ENCODE data around the gene ADGRG3.
A peak's percentile ranks its signal among the peaks of the same experiment; 100 is the strongest.

The ADGRG3 gene

GRCh38 chr16:57636184-57636583 lies 31.9 kb upstream of the ADGRG3 start:
- H3K4me3 Mint-ChIP-seq: no peak overlapping the region
- no peak for TF ChIP-seq CTCF (IDR thresholded peaks at IDR 0.05; ENCODE audit: unreplicated experiment in 3 of 3)
- H3K4me1 Mint-ChIP-seq: peaks cover 24% of the 10 kb centered on the region
- H3K9me3 Mint-ChIP-seq: no peaks in the 10 kb centered on the region
- H3K27ac Mint-ChIP-seq: peak overlapping the region in 2 of 3 experiments; percentile 78 to 92
- no peaks in the 10 kb centered on the region for H3K36me3 Mint-ChIP-seq (ENCODE audit: low read depth)
- H3K27me3 Mint-ChIP-seq (ENCODE audit: low read depth): peaks cover 12% of the 10 kb centered on the region

GRCh38 chr16:57637020-57637419 lies 31.1 kb upstream of the ADGRG3 start:
- H3K9me3 Mint-ChIP-seq: no peaks in the 10 kb centered on the region
- H3K27me3 Mint-ChIP-seq (ENCODE audit: low read depth): peaks cover 12% of the 10 kb centered on the region
- no peaks in the 10 kb centered on the region for H3K36me3 Mint-ChIP-seq (ENCODE audit: low read depth)
- no peak for TF ChIP-seq CTCF (IDR thresholded peaks at IDR 0.05; ENCODE audit: unreplicated experiment in 3 of 3)
- H3K27ac Mint-ChIP-seq: peak overlapping the region; percentile 77 to 92 (median 78)
- peaks cover 24% of the 10 kb centered on the region for H3K4me1 Mint-ChIP-seq
- H3K4me3 Mint-ChIP-seq: peak overlapping the region in 2 of 3 experiments; percentile 28 to 29

- Mint-ChIP-seq H3K27me3 (ENCODE audit: low read depth) (peaks cover 12% of the 10 kb centered on the region), H3K36me3 (ENCODE audit: low read depth) (no peaks in the 10 kb centered on the region), H3K9me3 (no peaks in the 10 kb centered on the region), H3K27ac (peak overlapping the region; percentile 77 to 92 (median 78)), H3K4me3 (peak overlapping the region in 2 of 3 experiments; percentile 28 to 29), H3K4me1 (peaks cover 24% of the 10 kb centered on the region)
- TF ChIP-seq CTCF (IDR thresholded peaks at IDR 0.05; ENCODE audit: unreplicated experiment in 3 of 3): no peak
Observed at GRCh38 chr16:57637424-57637823, 30.7 kb upstream of the ADGRG3 start.

GRCh38 chr16:57637965-57638364 lies 30.1 kb upstream of the ADGRG3 start:
- TF ChIP-seq CTCF (IDR thresholded peaks at IDR 0.05; ENCODE audit: unreplicated experiment in 3 of 3): no peak
- peaks cover 24% of the 10 kb centered on the region for H3K4me1 Mint-ChIP-seq
- peak overlapping the region in 1 of 3 experiments; percentile 30 for H3K4me3 Mint-ChIP-seq
- peak overlapping the region; percentile 77 to 92 (median 78) for H3K27ac Mint-ChIP-seq
- peaks cover 12% of the 10 kb centered on the region for H3K27me3 Mint-ChIP-seq (ENCODE audit: low read depth)
- no peaks in the 10 kb centered on the region for H3K36me3 Mint-ChIP-seq (ENCODE audit: low read depth)
- no peaks in the 10 kb centered on the region for H3K9me3 Mint-ChIP-seq

GRCh38 chr16:57638381-57638780 lies 29.7 kb upstream of the ADGRG3 start:
- Mint-ChIP-seq H3K27me3 (ENCODE audit: low read depth) (peaks cover 12% of the 10 kb centered on the region), H3K9me3 (no peaks in the 10 kb centered on the region)

More at GRCh38 chr16:57638381-57638780, 29.7 kb upstream of the ADGRG3 start:
- no peak for TF ChIP-seq CTCF (IDR thresholded peaks at IDR 0.05; ENCODE audit: unreplicated experiment in 3 of 3)
- Mint-ChIP-seq H3K36me3 (ENCODE audit: low read depth) (no peaks in the 10 kb centered on the region), H3K4me3 (no peak overlapping the region), H3K4me1 (peaks cover 24% of the 10 kb centered on the region), H3K27ac (peak overlapping the region in 2 of 3 experiments; percentile 78 to 92)
